Measurements from ENCODE around the gene TRIM27. TPM values are rescaled to one million over a fixed set of nuclear protein-coding genes. Genes with fewer than 3 reads are reported as not detected.
"Not testable (repeated sequence)": the region's sequence is repeated elsewhere in the genome, so short reads cannot be mapped to it uniquely, and the experiment has no call there.

Gene TRIM27
- 10 to 100 TPM; 36.0 to 55.1 (median 37.4) TPM for total RNA-seq

DNA sequence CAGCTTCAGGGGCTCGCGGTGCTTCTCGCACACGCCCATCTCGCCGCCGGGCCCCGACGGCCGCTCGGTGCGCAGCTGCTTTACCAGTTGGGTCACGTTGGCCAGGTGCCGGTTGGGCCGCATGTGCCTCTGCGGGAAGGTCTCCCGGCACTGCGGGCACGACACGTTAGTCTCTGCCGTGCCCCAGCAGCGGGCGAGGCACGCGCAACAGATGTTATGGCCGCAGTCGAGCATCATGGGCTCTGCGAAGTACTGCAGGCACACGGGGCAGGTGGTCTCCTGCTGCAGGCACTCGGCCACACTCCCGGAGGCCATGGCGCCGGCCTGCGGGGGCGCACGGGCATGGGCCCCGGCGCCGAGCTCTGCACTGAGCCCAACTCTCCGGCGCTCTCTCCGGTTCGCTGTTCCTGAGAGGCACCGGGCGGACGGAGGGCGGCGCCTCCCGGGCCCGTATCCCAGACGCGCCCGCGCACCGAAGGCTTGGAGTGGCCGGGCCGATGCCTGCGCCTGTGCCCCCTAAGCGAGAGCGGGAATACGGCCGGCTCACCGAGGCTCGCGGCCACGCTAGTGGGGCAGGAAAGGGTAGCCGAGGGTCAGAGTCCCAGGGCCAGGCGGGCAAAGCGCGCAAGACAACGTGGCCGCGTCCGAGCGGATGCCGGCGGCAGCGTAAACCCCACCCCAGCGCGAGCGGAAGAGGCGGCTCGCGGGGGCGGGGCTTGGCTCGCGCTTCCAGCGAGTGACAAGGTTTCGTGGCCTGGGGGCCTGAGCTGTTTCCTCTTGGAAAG, at the start of gene TRIM27:
TRIM27 (minus strand) TSS at position 668 of the 785 bp plus-strand sequence; CDS start at position 315, 353 bp downstream.
- ATAC-seq, result peak; percentile 95
- peak within 1 kb of the TSS; percentile 83 to 98 (median 97) for H3K27ac ChIP-seq
- H3K36me3 ChIP-seq, result peaks cover 0 to 34% of the 10 kb centered on the region in 2 donors
- H3K27me3 ChIP-seq, result no peaks in the 10 kb centered on the region
- no CpG with 5 or more reads among the region's 89 CpGs for WGBS, 2 donors (ENCODE audit: low coverage in 1 of 2)
- no peaks in the 10 kb centered on the region for H3K9me3 ChIP-seq
- peak within 1 kb of the TSS; percentile 55 to 97 for H3K4me3 ChIP-seq
- TF ChIP-seq POLR2A (IDR thresholded peaks at IDR 0.05), result peak; percentile 82 to 89
- TF ChIP-seq POLR2AphosphoS5 (IDR thresholded peaks at IDR 0.05), result peak; percentile 95
- TF ChIP-seq EP300 (IDR thresholded peaks at IDR 0.05), result no peak
- TF ChIP-seq CTCF (IDR thresholded peaks at IDR 0.05), result peak in 2 of 4 experiments; percentile 23 to 47
- H3K4me1 ChIP-seq, result peaks cover 0 to 28% (median 10%) of the 10 kb centered on the region in 3 donors

GRCh38 chr6:28970056-28970455, 46.3 kb upstream of the TRIM27 start:
- not testable (repeated sequence) for H3K27ac ChIP-seq, ATAC-seq, H3K4me1 ChIP-seq, H3K9me3 ChIP-seq, H3K4me3 ChIP-seq, H3K27me3 ChIP-seq, H3K36me3 ChIP-seq
- WGBS, 2 donors (ENCODE audit: low coverage in 1 of 2), result 91 to 100% methylated on average over 1 to 6 of the region's 21 CpGs

GRCh38 chr6:28969129-28969528, 45.3 kb upstream of the TRIM27 start:
- Histone ChIP-seq H3K4me3 (no peak overlapping the region), H3K4me1 (no peaks in the 10 kb centered on the region), H3K27ac (no peak overlapping the region), H3K36me3 (no peaks in the 10 kb centered on the region), H3K9me3 (peaks cover 0 to 9% (median 0%) of the 10 kb centered on the region in 3 donors), H3K27me3 (peaks cover 11% of the 10 kb centered on the region)
- TF ChIP-seq POLR2AphosphoS5 (IDR thresholded peaks at IDR 0.05) (no peak), EP300 (IDR thresholded peaks at IDR 0.05) (no peak), POLR2A (IDR thresholded peaks at IDR 0.05) (no peak), CTCF (IDR thresholded peaks at IDR 0.05) (no peak)
- no peak for ATAC-seq
- 61% methylated on average over 11 of the region's 15 CpGs; no CpG with 5 or more reads in 1 of the 2 donors for WGBS, 2 donors (ENCODE audit: low coverage in 1 of 2)

- no peak overlapping the region for H3K4me3 ChIP-seq
Observed at GRCh38 chr6:28968476-28968875, 44.7 kb upstream of the TRIM27 start.

GRCh38 chr6:28965706-28966105, 41.9 kb upstream of the TRIM27 start:
- Histone ChIP-seq H3K9me3 (peaks cover 0 to 9% (median 0%) of the 10 kb centered on the region in 3 donors), H3K4me1 (no peaks in the 10 kb centered on the region), H3K36me3 (no peaks in the 10 kb centered on the region), H3K27ac (no peak overlapping the region), H3K27me3 (peaks cover 15% of the 10 kb centered on the region), H3K4me3 (no peak overlapping the region)
- ATAC-seq, result no peak
- TF ChIP-seq POLR2AphosphoS5 (IDR thresholded peaks at IDR 0.05), result no peak
- no peak for TF ChIP-seq EP300 (IDR thresholded peaks at IDR 0.05)
- 82 to 100% methylated on average over 1 to 2 of the region's 2 CpGs for WGBS, 2 donors (ENCODE audit: low coverage in 1 of 2)

More at GRCh38 chr6:28968476-28968875, 44.7 kb upstream of the TRIM27 start:
- no peaks in the 10 kb centered on the region for H3K4me1 ChIP-seq
- no peak for ATAC-seq
- 74 to 88% methylated on average over 1 to 4 of the region's 4 CpGs for WGBS, 2 donors (ENCODE audit: low coverage in 1 of 2)
- H3K9me3 ChIP-seq, result peaks cover 0 to 9% (median 0%) of the 10 kb centered on the region in 3 donors
- TF ChIP-seq POLR2A (IDR thresholded peaks at IDR 0.05), result no peak
- no peak for TF ChIP-seq POLR2AphosphoS5 (IDR thresholded peaks at IDR 0.05)
- no peak for TF ChIP-seq EP300 (IDR thresholded peaks at IDR 0.05)
- TF ChIP-seq CTCF (IDR thresholded peaks at IDR 0.05), result no peak
- no peaks in the 10 kb centered on the region for H3K36me3 ChIP-seq
- no peak overlapping the region for H3K27ac ChIP-seq
- peaks cover 10% of the 10 kb centered on the region for H3K27me3 ChIP-seq
